SW 1271 (cell line): ENCODE data around the gene ETV1.
A peak's percentile ranks its signal among the peaks of the same experiment; 100 is the strongest.

Experiments
- DNase-seq, 2 experiments: peaks; one replicate each; lab custom pipeline; 2025; lab: John Stamatoyannopoulos, UW

ETV1 gene

DNA sequence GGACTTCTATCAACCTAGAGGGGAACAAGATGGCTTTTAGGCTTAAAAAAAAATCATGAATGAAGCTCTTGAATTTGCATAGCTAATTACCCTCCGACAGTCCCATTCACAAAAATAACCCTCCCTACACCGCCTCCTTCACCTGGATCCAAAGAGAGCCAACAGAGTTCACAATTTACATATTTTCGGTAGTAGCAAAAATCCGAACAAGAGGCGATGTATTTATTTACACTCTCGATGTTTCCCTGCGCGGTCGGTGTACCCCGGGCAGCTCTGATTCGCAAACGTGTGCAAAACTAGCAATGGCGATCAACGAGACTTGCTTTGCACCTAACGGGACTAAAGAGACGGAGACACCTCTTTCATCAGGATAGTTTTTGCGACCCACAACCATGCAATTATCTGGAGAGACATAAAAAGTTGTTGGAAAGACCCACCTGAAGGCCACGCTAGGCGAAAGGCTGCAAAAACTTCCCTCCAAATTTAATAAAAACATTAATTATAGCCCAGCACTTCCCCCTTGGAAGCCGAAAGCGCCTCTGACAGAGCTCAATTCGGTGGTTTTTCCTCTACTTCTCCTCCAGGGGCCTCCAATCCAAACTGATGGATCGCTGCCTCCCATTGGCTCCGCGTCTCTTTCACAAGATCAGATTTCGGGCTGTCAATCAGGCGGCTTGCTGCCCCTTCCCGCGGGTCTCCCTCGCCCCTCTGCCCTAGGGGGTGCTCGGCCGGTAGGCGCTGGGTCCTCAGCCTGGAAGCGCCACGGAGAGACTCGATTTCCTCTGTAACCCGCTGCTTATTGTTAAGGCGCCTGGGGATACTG is at the start of gene ETV1:
TSS of gene ETV1 (minus strand) at position 541 of the 823 bp plus-strand sequence. CDS start 614 bp downstream, outside the sequence.
- peak; percentile 42 to 93 for DNase-seq

DNA sequence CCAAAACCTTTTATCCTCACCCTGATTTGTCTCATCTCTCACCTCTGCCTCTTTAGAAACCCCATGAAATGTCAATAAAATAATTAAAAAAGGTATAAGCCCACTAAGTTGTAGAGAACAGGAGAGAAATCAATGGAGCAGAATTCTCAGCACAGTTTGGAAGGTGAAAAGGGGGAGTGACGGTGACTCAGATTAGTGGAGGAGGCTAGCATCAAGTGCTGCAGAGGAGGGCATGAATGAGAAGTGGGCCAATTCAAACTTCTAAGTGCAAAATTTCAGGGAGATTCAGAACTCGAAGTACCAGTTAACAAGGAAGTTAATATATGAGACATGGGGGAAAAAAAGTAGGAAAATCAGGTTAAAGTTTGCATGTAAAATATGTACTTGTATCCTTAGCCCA is 34.9 kb upstream of the ETV1 start:
- DNase-seq, result no peak

DNA sequence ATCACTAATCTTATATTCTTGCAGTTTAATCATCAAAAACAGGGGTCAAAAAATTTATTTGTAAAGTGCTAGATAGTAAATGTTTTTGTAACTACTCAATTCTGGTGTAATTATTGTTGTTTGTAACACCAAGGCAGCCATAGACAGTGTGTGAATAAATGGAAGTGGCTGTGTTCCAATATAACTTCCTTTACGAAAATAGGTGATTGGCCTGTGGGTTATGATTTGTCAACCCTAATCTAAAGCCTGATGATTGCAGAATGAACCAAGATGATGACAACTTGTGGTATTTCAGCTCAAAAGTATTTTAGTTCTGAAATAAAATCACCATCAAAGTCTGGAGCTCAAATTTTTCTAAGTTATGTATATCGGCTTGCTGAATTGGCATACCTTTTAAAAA is 34.4 kb upstream of the ETV1 start:
- DNase-seq, result no peak

DNA sequence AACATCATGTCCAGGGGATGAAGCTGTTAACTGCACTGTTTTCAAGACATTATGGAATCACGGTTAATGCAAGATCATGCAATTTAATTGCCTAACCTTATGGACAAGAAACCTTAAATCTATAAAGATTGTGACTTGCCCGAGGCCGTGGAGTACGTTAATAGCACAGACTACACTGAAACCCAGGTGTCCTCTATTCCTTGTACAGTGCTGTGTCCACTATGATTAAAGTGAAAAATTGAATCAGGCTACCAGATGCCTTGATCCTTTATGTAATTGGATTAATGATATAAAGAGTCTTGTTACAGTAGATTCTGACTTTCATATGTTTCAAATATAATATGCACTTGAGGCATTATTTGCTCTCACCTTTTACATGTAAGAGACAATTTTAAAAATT is 33.9 kb upstream of the ETV1 start:
- DNase-seq, result no peak

DNA sequence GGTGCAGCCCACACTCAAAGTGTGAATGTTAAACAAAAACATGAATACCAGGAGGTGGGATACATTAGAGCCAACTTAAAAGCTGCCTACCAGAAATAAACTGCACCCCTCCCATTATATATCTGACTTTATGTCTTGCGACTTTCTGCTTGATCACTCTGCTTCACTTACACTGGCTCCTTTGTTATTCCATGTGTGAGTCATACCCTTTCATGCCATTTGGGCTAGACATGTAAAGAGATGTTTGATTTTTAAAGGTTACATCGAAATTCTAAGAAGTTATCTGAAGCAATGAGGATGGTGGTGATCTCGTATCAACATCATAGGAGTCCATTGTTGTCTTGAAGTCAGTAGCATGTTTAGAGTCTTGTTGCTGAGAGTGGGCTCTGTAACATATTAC is 31.6 kb upstream of the ETV1 start:
- no peak for DNase-seq

GRCh38 chr7:14020339-14020900 is 31.0 kb upstream of the ETV1 start:
- DNase-seq, result no peak

DNA sequence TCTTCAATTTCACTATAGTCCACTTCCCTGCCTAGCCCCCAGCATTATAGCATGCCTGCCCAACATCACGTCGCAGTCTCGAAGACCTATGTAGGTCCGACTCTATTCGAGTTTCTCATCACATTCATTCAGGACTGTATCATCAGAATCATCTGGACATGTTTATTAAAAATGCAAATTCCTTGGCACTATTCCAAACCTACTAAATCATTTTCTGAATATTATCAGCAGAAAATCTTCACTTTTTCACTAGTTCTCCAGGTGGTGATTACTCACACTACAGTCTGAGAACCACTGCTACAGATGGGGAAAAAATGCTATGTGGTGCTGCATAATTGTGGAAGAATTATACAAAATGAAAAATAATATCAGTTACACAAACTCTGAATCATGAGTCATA is 29.3 kb upstream of the ETV1 start:
- DNase-seq, result no peak

DNA sequence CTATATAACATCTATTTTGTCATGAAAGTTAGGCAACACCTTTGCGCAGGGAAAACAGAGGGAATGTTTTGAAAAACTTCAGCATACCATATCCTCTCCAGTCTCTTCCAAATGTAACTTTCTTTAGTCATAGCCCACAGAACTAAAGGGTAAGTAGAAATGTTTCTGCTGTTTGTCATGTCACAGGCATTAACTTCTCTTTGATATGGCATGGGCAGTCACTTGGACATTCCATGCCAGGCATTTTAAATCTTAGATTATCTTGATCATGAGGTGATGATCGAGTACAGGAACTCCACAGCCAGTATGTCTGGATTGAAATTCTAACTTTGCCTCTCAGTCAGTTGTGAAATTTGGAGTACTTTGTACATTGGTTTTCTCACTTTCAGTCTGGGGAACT is 27.5 kb upstream of the ETV1 start:
- no peak for DNase-seq

- no peak for DNase-seq
Observed at GRCh38 chr7:14013898-14014297, 24.4 kb upstream of the ETV1 start.

DNA sequence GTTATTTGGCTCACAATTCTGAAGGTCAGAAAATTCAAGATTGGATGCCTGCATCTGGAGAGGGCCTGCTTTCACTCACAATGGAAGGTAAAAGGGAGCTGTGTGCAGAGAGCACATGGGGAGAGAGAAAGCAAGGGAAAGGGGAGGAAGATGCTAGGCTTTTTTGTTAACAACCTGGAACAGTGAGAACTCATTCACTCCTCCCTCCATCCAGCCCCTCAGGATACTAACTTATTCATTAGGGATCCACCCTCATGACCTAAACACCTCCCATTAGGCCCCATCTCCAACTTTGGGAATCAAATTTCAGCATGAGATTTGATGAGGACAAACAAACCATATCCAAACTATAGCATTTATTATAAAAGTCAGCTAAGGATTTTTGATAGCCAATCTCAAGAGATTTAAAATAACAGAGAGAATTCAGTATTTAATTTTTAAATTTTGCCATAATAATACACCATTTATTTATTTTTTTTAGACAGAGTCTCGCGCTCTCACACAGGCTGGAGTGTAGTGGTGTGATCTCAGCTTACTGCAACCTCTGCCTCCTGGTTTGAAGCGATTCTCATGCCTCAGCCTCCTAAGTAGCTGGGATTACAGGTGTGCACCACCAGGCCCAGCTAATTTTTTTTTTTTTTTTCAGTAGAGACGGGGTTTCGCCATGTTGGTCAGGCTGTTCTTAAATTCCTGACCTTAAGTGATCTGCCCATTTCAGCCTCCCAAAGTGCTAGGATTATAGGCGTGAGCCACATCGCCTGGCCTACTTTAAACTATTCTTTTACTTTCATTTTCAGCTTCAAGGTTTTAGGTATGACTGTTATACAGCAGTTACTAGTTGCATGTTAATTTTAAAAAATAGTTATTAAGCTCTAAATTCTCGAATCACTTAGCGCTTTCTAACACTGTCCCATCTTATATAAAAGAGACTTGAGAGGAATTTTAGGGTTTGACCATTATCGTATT is 20.3 kb upstream of the ETV1 start:
- no peak for DNase-seq

DNA sequence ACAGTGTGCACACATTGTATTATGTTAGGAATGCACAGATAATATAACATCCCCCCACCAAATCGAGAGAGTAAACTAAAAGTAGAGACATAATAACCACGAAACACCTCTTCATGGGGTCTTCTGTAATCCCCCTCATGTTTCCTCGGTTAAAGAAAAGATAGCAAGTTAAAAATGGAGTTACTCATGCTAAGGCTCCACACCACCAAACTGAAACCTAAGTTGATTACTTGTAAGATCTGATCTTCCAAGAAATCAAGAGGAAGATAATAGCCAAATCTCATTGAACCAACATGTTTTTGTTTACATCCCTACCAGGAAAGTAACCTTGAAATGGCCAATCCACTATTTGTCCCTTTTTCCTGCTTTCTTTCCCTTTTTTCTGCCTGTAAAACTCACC is 11.7 kb upstream of the ETV1 start:
- DNase-seq, result no peak

DNA sequence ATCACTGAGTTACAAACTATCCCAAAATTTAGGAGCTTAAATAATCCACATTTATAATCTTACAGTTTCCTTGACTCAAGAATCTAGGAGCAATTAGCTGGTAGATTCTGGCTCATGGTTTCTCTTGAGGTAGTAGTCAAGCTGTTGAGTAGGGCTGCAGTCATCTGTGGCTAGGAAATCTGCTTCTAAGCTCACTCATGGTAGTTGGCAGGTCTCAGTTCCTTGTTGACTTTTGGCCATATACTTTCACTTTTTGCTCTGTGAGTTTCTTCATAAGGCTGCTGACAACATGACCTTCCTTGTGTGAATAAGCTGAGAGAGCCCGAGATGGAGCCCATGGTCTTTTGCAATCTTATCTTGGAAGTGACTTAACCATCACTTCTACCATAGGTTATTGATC is 10.8 kb upstream of the ETV1 start:
- DNase-seq, result no peak

DNA sequence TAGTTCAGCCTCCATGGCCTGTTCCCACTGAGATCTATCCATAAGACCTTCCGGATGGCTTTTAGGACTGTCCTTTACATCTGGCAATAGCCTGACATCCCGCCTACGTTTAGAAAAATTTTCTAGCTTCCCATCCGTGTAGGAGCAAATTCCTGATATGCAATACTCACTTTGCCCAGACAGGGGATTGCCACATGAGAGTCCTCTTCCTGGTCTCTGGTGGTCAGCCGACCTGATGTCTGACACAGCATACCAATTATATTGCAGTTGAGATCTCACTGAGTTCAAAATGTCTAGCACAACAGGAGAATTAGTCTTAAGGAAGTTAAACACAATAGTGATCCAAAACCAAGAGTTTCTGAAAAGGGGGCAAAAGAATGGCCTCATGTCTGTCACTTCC is 9.4 kb upstream of the ETV1 start:
- DNase-seq, result no peak

DNA sequence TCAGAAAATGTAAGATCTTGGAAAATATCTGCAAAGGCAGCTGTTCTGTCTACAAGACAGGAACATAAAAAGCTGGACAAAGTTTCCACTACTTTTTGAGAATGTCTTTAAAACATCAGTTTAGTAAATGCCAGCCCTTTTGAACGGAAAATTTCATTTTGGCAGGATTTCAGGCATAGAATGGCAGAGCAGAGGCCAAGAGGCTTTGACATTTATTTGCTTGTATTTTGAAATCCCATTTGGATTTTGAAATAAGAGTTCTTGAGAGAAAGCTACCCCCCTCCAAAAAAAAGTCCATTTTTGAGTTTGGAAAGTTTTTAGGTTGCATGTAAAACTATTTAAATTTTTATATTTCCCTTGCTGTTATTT is 3.1 kb upstream of the ETV1 start:
- no peak for DNase-seq

- DNase-seq, result no peak
Observed at GRCh38 chr7:13991791-13992595, 2.5 kb upstream of the ETV1 start.

- peak; percentile 98 to 100 for DNase-seq
Observed at GRCh38 chr7:13990984-13991790, 1.7 kb upstream of the ETV1 start.

GRCh38 chr7:13990319-13990983 is 985 bp upstream of the ETV1 start:
- DNase-seq, result peak; percentile 64 to 79

GRCh38 chr7:13989949-13990305 is 461 bp upstream of the ETV1 start:
- no peak for DNase-seq

- peak; percentile 18 to 85 for DNase-seq
Observed at GRCh38 chr7:13988731-13989125, 738 bp downstream of the ETV1 start.

- peak in 1 of 2 experiments; percentile 48 for DNase-seq
Observed at GRCh38 chr7:13988065-13988464, 1.4 kb downstream of the ETV1 start.
